ENCODE results near the gene SYVN1.
"Not testable (repeated sequence)": the region's sequence is repeated elsewhere in the genome, so short reads cannot be mapped to it uniquely, and the experiment has no call there.

Gene SYVN1

DNA sequence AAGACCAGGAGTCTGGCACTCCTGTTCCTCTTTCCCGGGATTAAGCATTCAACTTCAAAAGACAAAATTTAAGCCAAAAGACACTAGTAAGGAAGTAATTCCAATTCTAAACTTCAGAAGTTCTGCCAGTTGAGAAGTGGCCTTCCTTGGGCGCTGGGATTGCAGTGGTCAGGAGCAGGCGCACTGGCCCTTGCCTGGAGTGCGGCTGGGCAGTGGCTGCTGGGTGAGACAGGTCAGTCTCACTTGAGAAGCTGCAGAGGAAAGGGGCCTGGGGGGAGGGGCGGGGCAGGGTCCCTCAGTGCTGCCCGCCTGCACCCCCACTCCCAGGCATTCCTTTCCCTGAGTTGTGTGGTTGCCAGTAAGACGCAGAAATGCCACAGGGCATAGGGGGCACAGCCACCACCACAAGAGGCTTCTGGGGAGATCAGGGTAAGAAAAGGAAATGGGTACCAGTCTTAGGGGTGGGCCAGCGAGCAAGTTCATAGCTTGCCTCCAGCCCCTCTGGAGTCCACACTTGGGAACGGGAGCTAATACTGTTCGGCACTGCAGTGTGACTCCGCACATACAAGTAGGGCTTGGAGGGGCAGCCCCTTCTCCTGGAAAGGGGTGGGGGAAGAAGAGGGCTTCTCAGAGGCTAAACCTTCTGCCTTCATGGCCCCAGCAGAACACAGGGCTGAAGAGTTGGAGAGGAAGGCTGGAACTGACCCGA lies 6.7 kb downstream of the SYVN1 start:
- DNase-seq (ENCODE audit: low read depth), result no peak

DNA sequence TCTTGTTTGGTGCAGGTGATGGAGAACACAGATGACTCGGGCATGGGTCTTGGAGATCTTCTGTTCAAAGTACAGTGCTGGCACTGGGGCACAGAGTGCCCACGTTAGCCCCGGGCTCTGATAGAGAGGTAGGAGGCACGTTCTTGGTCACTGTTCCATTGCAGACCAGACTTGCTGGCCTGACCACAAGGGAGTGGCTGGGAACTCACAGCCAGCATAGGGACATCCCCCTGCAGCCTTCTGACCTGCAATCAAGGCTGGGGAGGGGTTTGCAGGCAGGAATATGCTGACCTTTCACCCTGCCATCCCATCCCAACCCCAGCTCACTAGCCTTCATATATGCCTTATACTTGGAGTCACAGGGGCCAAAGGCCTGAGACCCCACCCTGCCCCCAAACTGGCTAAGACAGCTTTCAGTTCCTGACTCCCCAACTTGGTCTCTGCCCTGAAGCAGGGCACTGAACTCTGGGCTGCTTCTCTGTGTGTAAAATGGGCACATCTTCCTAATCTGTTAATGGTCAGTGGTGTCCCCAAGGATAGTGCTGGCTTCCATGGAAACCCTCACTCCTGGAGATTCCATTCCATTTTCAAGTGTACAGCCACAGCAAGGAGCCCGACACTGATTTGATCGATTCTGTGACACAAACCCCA lies 7.6 kb downstream of the SYVN1 start:
- DNase-seq (ENCODE audit: low read depth), result no peak

DNA sequence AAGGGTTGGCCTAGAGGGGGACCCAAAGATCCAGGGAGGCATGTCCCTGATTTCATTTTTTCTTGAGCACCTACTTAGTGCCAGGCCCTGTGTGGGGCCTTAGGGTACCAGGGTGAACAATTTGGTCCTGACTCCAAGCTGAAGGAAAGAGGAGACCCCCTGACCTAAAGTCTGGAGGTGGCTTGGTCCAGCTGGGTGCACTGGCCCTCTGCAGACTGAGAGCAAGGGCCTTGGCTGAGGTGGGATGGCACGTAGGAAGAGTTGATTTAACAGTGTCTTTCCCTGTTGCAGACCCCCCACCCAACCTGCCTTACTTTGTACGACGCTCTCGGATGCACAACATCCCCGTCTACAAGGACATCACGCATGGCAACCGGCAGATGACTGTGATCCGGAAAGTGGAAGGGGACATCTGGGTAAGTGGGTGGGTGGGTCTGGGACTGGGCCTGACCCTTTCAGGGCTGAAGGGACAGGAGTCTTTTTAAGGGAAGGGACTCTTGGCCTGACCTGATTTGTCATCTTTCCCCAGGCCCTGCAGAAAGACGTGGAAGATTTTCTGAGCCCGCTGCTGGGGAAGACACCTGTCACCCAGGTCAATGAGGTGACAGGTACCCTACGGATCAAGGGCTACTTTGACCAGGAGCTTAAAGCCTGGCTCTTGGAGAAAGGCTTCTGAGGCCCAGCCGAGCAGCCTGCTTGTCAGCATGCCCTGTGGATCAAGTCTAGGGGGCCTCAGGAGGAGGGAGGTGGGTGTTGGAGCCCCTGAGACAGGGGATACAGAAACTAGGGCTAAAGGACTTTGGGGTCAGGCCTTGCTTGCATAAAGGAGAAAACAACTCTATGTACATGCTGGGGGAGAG lies 8.9 kb downstream of the SYVN1 start:
- DNase-seq (ENCODE audit: low read depth), result no peak

DNA sequence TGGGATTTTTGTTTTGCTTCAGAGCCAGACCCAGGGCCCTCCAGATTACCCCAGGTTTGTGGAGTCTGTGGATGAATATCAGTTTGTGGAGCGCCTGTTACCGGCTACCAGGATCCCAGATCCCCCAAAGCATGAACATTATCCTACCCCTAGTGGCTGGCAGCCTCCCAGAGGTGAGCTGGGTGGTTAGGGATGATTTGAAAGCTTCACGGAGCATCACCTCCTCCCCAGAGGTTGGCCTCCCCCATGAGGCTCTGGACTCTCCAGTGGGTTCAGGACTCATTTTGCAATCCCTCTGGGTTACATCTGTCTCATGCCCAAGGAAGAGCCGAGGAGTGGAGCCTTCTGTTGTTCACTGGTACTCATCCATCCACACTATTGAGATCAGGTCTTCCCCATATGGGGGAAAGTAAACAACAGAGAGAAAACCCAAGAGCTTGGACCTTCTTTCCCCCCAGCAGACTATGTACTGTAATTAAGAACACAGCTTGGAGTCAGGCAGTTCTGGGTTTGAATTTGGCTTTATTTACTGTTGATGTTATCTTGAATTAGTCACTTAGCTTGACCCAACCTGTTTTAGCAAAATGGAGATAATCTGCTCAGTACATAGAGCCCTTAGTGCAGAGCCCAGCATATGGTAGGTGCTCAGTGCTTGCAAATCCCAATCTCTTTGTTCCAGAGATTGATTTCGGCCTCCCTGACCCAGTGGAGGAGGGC lies 9.7 kb downstream of the SYVN1 start:
- DNase-seq (ENCODE audit: low read depth), result no peak

DNA sequence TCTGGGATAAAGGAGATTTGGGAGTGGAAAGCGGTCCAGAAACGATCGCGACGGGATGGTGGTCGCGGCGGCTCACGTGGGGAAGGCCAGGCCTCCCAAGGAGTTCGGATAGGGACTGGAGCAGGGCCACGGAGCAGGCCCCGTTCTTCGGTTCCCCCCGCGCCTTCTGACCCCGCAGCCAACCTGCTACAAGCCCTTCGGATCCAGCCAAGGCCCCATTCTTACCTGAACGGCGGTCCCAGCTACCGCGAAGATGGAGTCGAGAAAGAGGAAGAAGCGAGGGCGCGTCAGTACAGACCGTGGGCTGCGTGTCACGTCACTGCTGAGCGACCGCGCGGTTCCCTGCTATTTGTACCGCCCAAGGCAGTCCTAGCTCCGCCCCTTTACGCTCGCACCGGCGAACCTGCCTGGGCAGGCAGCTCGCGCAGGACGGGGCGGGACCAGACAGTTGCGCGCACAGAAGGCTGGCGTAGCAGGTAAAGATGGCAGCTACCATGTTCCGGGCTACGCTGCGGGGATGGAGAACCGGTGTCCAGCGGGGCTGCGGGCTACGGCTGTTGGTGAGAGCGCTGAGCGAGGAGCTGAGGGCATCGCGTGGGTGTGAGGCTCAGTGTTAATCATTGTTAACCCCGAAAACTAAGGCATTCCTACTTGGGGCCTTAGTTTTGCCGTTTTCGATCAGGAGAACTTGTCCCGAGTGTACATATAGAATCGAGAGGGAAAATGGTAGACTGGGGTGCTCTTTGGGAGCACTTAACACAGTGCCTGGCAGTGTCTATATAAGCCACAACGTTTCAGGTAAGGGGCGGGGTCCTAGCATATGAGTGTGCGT lies 12.2 kb downstream of the SYVN1 start, which contains the start of the genes FAU and MRPL49:
FAU (minus strand) TSS at position 270 of the 832 bp plus-strand sequence. CDS start 321 bp downstream, outside the sequence.
MRPL49 (plus strand) TSS at position 457 of the 832 bp plus-strand sequence; CDS start at position 483, 26 bp downstream.
- peak; percentile 96 for DNase-seq (ENCODE audit: low read depth)

DNA sequence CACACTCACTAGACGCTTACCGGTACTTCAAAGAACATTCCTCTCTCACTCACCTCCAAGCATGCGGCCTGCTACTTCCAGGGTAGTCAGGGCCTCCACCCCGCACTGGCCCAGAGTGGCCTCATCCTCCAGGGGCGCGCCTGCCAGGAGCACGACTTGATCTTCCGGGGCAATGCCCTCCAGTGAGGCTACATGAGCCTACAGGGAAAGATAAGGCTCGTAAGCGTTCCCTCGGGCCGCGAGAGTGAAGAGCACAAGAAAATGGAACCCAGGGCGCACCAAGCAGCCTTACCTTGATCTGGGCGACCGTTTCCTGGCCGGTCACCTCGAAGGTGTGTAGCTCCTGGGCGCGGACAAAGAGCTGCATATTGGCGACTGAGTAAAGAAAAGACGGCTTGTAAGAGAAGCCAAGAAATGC lies 12.9 kb downstream of the SYVN1 start:
- no peak for DNase-seq (ENCODE audit: low read depth)

DNA sequence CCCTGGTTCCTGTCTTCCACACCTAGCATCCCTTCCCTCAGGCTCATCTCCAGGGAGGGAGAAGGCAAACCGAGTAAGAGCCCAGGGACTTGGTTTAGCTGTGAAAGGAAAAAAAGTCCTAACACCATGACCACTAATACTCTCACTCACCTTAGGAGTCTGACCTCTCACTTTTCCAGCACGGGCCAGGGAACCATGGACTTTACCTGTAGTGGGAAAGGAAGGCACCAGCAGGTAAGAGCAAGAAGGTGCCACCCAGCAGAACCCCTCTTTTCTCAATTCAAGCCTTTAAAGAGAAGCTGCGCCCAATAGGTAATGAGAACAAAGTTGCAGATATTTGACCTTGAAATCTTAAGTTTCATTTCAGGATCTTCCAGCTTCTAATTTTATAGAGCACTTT lies 13.5 kb downstream of the SYVN1 start:
- no peak for DNase-seq (ENCODE audit: low read depth)

DNA sequence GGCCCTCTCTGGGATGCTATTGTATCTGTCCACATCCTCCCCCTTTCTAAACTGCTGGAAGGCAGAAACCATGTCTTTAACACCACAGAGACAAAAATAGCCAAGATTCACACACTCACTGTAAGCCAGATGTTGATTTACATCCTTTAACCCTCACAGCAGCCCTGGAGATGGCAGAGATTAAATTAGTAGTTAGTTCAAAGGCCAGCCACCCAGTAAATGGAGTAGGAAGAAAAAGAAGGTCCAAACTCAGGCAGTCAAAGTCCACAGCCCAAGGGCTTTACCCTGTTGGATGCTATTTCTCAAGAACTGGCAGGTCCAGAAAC lies 14.7 kb downstream of the SYVN1 start:
- no peak for DNase-seq (ENCODE audit: low read depth)

DNA sequence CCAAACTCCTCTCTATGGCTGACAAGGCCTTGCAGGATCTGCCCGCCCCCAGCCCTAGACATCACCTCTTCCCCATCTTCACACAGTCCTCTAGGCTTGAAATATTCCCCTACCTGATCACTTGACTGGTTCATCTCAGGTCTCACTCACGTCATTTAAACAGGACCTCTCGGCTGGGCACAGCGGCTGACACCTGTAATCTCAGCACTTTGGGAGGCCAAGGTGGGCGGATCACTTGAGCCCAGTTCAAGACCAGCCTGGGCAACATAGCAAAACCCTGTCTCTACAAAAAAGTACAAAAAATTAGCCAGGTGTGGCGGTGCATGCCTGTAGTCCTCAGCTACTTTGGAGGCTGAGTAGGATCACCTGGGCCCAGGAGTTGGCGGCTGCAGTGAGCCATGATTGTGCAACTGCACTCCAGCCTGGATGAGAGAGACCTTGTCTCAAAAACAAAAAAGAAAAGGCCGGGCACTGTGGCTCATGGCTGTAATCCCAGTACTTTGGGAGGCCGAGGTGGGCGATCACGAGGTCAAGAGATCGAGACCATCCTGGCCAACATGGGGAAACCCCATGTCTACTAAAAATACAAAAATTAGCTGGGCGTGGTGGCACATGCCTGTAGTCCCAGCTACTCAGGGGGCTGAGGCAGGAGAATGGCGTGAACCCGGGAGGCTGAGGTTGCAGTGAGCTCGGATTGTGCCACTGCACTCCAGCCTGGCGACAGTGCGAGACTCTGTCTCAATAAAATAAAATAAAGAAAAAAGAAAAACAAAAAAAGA lies 15.2 kb downstream of the SYVN1 start:
- not testable (repeated sequence) for DNase-seq (ENCODE audit: low read depth)

DNA sequence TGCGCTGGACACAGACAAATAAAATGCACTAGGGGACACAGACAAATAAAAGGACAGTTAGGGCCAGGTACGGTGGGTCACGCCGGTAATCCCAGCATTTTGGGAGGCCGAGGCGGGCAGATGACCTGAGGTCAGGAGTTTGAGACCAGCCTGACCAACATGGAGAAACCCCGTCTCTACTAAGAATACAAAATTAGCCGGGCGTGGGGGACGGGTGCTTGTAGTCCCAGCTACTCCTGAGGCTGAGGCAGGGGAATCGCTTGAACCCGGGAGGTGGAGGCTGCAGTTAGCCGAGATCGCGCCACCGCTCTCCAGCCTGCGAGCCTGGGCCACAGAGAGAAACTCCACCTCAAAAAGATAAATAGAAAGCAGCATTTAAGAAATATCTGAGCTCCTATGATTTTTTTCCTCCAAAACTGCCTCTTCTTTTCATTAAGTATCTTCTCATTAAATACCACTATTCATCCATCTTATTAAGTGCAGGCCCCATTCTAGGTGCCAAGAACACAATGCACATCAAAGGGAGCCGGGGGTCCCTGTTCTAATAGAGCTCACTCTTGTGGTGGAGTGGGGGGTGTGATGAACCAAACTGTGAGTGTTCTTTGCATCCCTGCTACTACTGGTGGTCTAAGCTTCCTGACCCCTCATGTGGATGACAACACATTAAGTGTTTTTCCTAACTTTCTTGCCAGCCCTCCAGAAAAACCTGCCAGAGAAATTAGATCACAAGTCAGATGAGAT lies 16.1 kb downstream of the SYVN1 start:
- no peak for DNase-seq (ENCODE audit: low read depth)

DNA sequence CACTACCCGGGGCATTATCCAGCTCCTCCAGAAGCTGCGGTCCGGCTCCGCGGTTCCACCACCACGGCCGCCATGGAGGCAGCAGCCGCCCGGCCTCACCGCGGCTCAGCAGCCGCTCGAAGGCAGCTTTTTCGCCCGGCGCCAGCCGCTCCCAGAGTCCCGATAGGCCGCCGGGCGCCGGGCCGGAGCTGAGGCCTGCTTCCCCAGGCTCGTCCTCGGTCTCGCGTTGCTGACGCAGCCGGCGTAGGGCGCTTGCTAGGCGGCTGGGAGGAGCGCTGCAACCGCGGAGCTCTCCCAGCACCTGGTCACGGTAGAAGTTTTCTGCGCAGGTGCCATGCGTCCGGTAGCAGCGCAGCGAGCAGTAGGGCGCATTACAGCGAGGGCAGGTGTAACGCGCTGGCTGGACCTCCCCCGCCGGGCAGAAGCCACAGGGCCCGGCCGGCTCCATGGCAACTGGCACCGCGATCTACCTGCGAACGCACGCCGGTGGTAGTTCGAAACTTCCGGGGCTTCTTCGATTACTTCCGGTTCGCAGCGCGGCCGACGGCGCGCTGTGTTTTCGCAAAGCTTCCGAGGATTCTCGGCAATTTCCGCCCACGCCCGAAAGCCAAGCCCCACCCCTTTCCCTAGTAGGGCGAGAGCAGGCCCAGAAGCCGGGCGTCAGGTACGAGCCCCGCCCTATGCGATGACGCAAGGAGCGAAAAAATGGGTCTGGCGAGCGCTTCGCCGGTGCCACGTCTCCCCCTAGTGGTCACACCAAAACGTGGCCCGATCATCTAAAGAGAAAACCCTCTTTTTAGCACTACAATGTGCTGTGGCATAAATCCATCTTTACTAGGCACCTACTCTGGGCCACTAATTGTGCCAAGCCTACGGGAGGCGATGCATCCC lies 16.9 kb downstream of the SYVN1 start, which contains the start of gene ZNHIT2:
ZNHIT2 (minus strand) TSS at position 496 of the 891 bp plus-strand sequence; CDS start at position 448, 48 bp downstream.
- DNase-seq (ENCODE audit: low read depth), result peak; percentile 97

DNA sequence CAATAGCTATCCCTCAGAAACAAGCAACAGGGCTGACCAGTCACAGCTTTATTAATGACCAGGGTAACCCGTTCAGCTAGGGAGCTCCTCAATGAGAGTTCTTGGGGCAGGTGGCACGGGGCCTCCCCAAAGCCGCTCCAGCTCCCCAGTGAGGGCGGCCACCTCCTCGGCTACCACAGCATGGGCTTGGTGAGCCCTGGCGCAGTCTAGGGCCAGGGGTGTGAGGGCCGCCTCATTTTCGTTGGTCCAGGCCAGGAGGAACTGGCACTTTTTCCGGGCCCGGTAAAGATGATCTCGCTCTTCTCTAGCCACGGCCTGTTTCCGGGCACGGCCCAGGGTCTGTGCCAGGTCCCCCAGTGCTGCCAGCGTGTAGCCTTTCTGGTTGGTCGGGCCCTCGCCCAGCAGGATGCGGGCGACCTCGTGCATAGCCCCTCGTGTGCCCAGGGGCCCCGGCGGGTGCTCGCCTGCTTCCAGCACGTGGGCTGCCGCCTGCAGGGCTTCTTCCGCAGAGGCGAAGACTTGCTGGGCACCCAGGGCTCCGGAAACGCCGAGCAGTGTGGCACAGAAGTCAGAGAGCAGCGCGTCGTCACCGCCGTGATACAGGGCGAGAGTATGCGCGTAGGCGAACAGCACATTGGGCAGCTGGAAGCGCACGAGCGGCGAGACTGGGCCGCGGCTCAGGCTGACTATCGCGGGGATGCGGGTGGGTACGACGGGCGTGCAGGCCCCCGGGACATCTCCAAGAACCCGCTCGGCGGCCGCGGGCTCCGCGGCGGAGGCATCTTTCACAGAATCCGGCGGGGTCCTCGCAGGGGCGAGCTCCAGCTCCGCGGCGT lies 17.7 kb downstream of the SYVN1 start:
- peak; percentile 65 for DNase-seq (ENCODE audit: low read depth)

DNA sequence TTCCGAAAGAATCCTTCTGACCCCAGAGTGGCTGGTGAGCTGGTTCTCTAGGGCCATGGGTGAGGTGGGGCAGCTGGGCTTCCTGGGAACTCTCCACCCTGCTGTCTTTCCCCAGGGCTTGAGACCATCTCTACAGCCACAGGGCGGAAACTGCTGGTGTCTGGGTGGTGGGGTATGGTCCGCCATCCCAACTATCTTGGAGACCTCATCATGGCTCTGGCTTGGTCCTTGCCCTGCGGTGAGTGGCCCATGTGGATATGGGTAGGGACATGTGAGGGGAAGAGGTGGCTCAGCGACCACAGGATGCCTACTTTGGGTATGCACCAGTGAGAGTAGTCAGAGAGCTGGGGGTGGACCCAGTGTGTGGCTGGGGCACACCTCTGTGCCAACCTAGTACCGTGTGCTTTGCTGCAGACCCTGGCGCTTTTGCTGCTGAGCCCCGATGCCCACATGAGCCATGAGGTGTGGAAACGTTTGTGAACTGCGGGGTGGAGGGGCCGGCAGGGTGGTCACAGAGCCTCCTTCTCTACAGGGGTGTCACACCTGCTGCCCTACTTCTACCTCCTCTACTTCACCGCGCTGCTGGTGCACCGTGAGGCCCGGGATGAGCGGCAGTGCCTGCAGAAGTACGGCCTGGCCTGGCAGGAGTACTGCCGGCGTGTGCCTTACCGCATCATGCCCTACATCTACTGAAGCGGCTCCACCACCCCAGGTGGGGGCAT lies 18.8 kb downstream of the SYVN1 start:
- DNase-seq (ENCODE audit: low read depth), result no peak

DNA sequence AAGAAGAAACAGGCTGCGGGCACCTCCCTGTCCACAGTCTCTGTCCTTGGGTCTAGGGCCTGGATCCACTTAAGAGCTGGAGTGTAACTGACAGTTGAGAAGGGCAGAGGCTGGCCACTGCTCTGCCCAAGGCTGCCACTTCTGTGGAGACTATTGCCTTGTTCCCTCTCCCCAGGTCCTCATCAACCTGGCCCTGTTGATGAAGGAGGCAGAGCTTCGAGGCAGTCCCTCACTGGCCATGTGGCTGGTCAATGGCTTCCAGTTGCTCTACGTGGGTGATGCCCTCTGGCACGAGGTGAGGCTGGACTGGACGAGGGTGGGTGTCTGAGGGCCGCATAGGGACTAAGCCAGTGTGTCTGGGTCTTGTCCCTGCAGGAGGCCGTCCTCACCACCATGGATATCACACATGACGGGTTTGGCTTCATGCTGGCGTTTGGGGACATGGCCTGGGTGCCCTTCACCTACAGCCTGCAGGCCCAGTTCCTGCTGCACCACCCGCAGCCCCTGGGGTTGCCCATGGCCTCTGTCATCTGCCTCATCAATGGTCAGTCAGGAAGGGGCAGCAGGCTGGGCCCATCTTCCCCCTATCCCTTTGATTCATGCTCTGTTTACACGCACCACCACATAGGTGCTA lies 19.7 kb downstream of the SYVN1 start:
- DNase-seq (ENCODE audit: low read depth), result no peak

DNA sequence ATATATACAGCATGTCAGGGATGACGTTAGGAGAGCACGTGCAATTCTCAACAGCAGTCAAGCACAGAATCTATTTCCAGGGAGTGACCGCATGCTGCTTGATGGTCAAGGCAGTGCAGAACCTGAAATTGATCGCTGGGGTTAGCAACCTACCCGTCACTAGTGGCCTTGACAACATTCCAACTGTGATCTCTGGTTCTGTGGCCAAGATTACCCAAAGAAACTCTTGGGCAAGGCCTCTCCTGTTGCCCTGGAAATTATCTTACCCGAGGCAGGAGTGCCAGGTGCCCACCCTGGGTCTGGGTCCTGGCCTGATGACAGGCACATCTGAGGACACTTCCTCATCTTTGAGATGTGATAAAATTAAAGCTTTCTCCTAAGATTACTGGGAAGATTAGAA lies 20.5 kb downstream of the SYVN1 start:
- peak; percentile 46 for DNase-seq (ENCODE audit: low read depth)

DNA sequence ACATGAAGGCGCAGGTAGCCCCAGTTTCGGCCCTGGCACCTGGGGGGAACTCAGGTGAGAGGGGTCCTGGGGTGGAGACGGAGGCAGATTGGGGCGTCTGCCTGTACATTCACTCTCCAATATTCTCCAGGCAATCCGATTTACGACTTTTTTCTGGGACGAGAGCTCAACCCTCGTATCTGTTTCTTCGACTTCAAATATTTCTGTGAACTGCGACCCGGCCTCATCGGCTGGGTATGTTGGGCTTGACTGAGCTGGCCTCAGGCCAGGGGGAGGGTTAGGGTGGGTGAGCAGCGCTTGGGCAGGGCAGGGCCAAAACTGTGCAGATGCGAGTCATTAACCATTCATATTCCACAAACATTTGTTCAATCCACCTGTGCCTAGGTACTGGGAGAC lies 21.0 kb downstream of the SYVN1 start:
- DNase-seq (ENCODE audit: low read depth), result no peak
